ENCODE measurements around the gene CTNND2. TPM values are rescaled to one million over a fixed set of nuclear protein-coding genes. Genes with fewer than 3 reads are reported as not detected.
"Not testable (repeated sequence)": the region's sequence is repeated elsewhere in the genome, so short reads cannot be mapped to it uniquely, and the experiment has no call there.

CTNND2 gene
- total RNA-seq, 1 donor from 2014 or later, result 41.3 TPM

- no peak for DNase-seq (ENCODE audit: low spot score)
- intact Hi-C loops (cut with DNase I), result no loop called here
These were observed 525.8 kb downstream of the CTNND2 start for GRCh38 chr5:11378461-11378860.

GRCh38 chr5:11377896-11378295 lies 526.4 kb downstream of the CTNND2 start:
- intact Hi-C loops (cut with DNase I), result no loop called here

GRCh38 chr5:11372191-11372590 lies 532.1 kb downstream of the CTNND2 start:
- intact Hi-C loops (cut with DNase I), result no loop called here
- DNase-seq (ENCODE audit: low spot score), result no peak

More at GRCh38 chr5:11377896-11378295, 526.4 kb downstream of the CTNND2 start:
- no peak for DNase-seq (ENCODE audit: low spot score)

GRCh38 chr5:11371021-11371420 lies 533.2 kb downstream of the CTNND2 start:
- intact Hi-C loops (cut with DNase I), result no loop called here
- DNase-seq (ENCODE audit: low spot score), result no peak

- intact Hi-C loops (cut with DNase I), result no loop called here
These were observed 539.7 kb downstream of the CTNND2 start for GRCh38 chr5:11364531-11364930.

GRCh38 chr5:11363631-11364178 lies 540.5 kb downstream of the CTNND2 start:
- no peak for DNase-seq (ENCODE audit: low spot score)
- intact Hi-C loops (cut with DNase I), result no loop called here

More at GRCh38 chr5:11364531-11364930, 539.7 kb downstream of the CTNND2 start:
- DNase-seq (ENCODE audit: low spot score), result no peak

- no peak for DNase-seq (ENCODE audit: low spot score)
- intact Hi-C loops (cut with DNase I), result no loop called here
These were observed 542.5 kb downstream of the CTNND2 start for GRCh38 chr5:11361768-11362167.

- DNase-seq (ENCODE audit: low spot score), result no peak
- intact Hi-C loops (cut with DNase I), result no loop called here
These were observed 546.3 kb downstream of the CTNND2 start for GRCh38 chr5:11357928-11358327.

GRCh38 chr5:11355491-11355890 lies 548.8 kb downstream of the CTNND2 start:
- no peak for DNase-seq (ENCODE audit: low spot score)
- intact Hi-C loops (cut with DNase I), result no loop called here

GRCh38 chr5:11346336-11346735 lies 557.9 kb downstream of the CTNND2 start:
- DNase-seq (ENCODE audit: low spot score), result no peak
- intact Hi-C loops (cut with DNase I), result no loop called here

GRCh38 chr5:11335881-11336760 lies 568.1 kb downstream of the CTNND2 start:
- intact Hi-C loops (cut with DNase I), result no loop called here
- DNase-seq (ENCODE audit: low spot score), result no peak

- intact Hi-C loops (cut with DNase I), result no loop called here
- no peak for DNase-seq (ENCODE audit: low spot score)
These were observed 569.8 kb downstream of the CTNND2 start for GRCh38 chr5:11334404-11334803.

GRCh38 chr5:11329679-11330078 lies 574.6 kb downstream of the CTNND2 start:
- no peak for DNase-seq (ENCODE audit: low spot score)
- intact Hi-C loops (cut with DNase I), result no loop called here

- DNase-seq (ENCODE audit: low spot score), result no peak
- intact Hi-C loops (cut with DNase I), result no loop called here
These were observed 579.5 kb downstream of the CTNND2 start for GRCh38 chr5:11324521-11325289.

GRCh38 chr5:11323761-11324160 lies 580.5 kb downstream of the CTNND2 start:
- no peak for DNase-seq (ENCODE audit: low spot score)
- intact Hi-C loops (cut with DNase I), result no loop called here

GRCh38 chr5:11322133-11322532 lies 582.1 kb downstream of the CTNND2 start:
- DNase-seq (ENCODE audit: low spot score), result no peak
- intact Hi-C loops (cut with DNase I), result no loop called here

GRCh38 chr5:11319836-11320580 lies 584.2 kb downstream of the CTNND2 start:
- intact Hi-C loops (cut with DNase I), result no loop called here
- no peak for DNase-seq (ENCODE audit: low spot score)

GRCh38 chr5:11313694-11314093 lies 590.6 kb downstream of the CTNND2 start:
- intact Hi-C loops (cut with DNase I); DNase-seq (ENCODE audit: low spot score): not testable (repeated sequence)

GRCh38 chr5:11311731-11312130 lies 592.5 kb downstream of the CTNND2 start:
- DNase-seq (ENCODE audit: low spot score), result no peak
- intact Hi-C loops (cut with DNase I), result no loop called here

GRCh38 chr5:11311272-11311671 lies 593.0 kb downstream of the CTNND2 start:
- intact Hi-C loops (cut with DNase I), result no loop called here
- no peak for DNase-seq (ENCODE audit: low spot score)

Data from cardiac septum (tissue), 1 donor.